ENCODE results near the gene ZNRF2.
"Not testable (repeated sequence)": the region's sequence is repeated elsewhere in the genome, so short reads cannot be mapped to it uniquely, and the experiment has no call there.

The ZNRF2 gene

DNA sequence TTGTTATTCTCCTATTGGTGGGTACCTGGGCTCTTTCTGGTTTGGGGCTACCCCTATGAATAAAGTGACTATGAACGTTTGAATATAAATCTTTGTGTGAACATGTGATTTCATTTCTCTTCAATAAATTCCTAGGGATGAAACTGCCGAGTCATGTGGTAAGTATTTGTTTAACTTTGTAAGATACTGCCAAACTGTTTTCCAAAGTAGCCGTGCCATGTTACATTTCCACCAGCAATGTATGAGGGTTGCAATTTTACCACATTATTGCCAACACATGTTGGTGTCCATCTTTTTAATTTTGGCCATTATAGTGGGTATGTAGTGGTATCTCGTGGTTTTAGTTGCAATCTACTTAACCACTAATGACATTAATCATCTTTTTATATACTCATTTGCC is 94.7 kb downstream of the ZNRF2 start:
- Histone ChIP-seq H2AFZ (ENCODE audit: low read length, unreplicated experiment) (no peak overlapping the region), H3K27ac (ENCODE audit: low read depth, low read length) (no peak overlapping the region), H3K79me2 (ENCODE audit: control insufficient read depth, insufficient read depth, low read length, unreplicated experiment) (no peaks in the 10 kb centered on the region), H3K27me3 (ENCODE audit: insufficient read depth, low read length) (no peaks in the 10 kb centered on the region), H3K4me3 (ENCODE audit: low read depth, low read length) (no peak overlapping the region), H3K36me3 (ENCODE audit: insufficient read depth, low read length) (no peaks in the 10 kb centered on the region), H3K4me1 (ENCODE audit: control insufficient read depth, insufficient read depth, low read length, unreplicated experiment) (peaks cover 2% of the 10 kb centered on the region)

DNA sequence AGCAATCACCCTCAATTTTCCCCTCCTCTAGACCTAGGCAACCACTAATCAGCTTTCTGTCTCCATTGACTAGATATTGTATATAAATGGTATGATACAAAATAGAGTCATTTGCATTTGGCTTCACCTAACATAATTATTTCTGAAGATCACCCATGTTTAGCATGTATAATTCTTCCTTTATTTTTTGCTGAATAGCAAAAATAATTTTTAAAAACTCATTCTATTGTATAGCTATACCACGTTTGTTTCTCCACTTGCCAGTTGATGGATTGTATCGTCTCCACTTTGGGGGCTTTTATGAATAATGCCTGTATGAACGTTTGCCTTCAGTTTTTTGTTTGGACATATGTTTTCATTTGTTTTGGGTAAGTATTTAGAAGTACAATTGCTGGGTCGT is 95.3 kb downstream of the ZNRF2 start:
- H3K36me3 ChIP-seq (ENCODE audit: insufficient read depth, low read length): no peaks in the 10 kb centered on the region
- no peak overlapping the region for H3K4me3 ChIP-seq (ENCODE audit: low read depth, low read length)

DNA sequence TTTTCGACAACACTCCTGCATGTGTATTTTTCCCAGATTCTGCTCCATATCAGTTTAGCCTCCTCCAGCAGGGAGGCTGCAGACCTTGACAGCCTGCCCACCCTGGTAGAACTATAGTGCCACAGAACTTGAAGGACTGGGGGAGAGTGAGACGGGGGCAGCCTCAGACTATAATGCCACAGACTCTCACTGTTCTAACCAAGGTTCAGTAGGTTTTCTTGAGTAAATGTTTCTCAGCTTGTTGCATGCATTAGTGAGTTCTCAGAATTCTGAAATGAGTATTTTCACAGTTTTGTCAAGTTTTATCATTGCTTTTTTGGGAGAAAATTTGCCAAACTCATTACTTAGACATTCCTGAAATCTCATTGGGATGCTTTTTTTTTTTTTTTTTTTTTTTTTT is 95.9 kb downstream of the ZNRF2 start:
- H3K36me3 ChIP-seq (ENCODE audit: insufficient read depth, low read length): no peaks in the 10 kb centered on the region
- no peaks in the 10 kb centered on the region for H3K27me3 ChIP-seq (ENCODE audit: insufficient read depth, low read length)
- H3K79me2 ChIP-seq (ENCODE audit: control insufficient read depth, insufficient read depth, low read length, unreplicated experiment): no peaks in the 10 kb centered on the region
- no peak overlapping the region for H3K27ac ChIP-seq (ENCODE audit: low read depth, low read length)
- H3K4me1 ChIP-seq (ENCODE audit: control insufficient read depth, insufficient read depth, low read length, unreplicated experiment): peaks cover 2% of the 10 kb centered on the region
- no peak overlapping the region for H3K4me3 ChIP-seq (ENCODE audit: low read depth, low read length)
- no peak overlapping the region for H2AFZ ChIP-seq (ENCODE audit: low read length, unreplicated experiment)

More for the DNA sequence above, 95.3 kb downstream of the ZNRF2 start:
- peaks cover 2% of the 10 kb centered on the region for H3K4me1 ChIP-seq (ENCODE audit: control insufficient read depth, insufficient read depth, low read length, unreplicated experiment)
- no peaks in the 10 kb centered on the region for H3K27me3 ChIP-seq (ENCODE audit: insufficient read depth, low read length)
- no peak overlapping the region for H2AFZ ChIP-seq (ENCODE audit: low read length, unreplicated experiment)
- no peak overlapping the region for H3K27ac ChIP-seq (ENCODE audit: low read depth, low read length)
- H3K79me2 ChIP-seq (ENCODE audit: control insufficient read depth, insufficient read depth, low read length, unreplicated experiment): no peaks in the 10 kb centered on the region

DNA sequence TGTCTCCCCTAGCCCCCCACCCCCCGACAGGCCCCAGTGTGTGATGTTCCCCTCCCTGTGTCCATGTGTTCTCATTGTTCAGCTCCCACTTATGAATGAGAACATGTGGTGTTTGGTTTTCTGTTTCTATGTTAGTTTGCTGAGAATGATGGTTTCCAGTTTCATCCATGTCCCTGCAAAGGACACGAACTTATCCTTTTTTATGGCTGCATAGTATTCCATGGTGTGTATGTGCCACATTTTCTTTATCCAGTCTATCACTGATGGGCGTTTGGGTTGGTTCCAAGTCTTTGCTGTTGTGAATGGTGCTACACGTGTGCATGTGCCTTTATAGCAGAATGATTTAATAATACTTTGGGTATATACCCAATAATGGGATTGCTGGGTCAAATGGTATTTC is 96.4 kb downstream of the ZNRF2 start:
- H3K27ac ChIP-seq (ENCODE audit: low read depth, low read length); H3K27me3 ChIP-seq (ENCODE audit: insufficient read depth, low read length); H3K79me2 ChIP-seq (ENCODE audit: control insufficient read depth, insufficient read depth, low read length, unreplicated experiment); H3K4me3 ChIP-seq (ENCODE audit: low read depth, low read length); H2AFZ ChIP-seq (ENCODE audit: low read length, unreplicated experiment); H3K36me3 ChIP-seq (ENCODE audit: insufficient read depth, low read length); H3K4me1 ChIP-seq (ENCODE audit: control insufficient read depth, insufficient read depth, low read length, unreplicated experiment): not testable (repeated sequence)

DNA sequence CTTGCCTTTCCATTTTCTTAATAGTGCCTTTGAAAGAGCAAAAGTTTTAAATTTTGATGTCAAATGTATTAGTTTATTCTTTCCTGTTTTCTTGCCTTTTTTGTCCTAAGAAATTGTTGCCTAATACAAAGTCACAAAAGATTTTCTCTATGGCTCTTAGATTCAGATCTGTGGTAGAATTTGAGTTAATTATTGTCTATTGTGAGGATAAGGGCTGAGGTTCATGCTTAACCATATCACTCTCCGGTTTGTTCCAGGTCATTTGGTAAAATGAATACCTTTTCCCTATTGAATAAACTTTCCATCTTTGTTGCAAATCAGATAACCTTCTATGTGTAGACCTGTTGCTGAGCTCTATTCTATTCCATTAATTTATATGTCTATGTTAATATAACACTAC is 98.2 kb downstream of the ZNRF2 start:
- Histone ChIP-seq H3K4me3 (ENCODE audit: low read depth, low read length) (no peak overlapping the region), H3K27me3 (ENCODE audit: insufficient read depth, low read length) (no peaks in the 10 kb centered on the region), H3K4me1 (ENCODE audit: control insufficient read depth, insufficient read depth, low read length, unreplicated experiment) (peaks cover 2% of the 10 kb centered on the region), H3K79me2 (ENCODE audit: control insufficient read depth, insufficient read depth, low read length, unreplicated experiment) (no peaks in the 10 kb centered on the region), H3K27ac (ENCODE audit: low read depth, low read length) (no peak overlapping the region), H2AFZ (ENCODE audit: low read length, unreplicated experiment) (no peak overlapping the region), H3K36me3 (ENCODE audit: insufficient read depth, low read length) (no peaks in the 10 kb centered on the region)

- no peaks in the 10 kb centered on the region for H3K36me3 ChIP-seq (ENCODE audit: insufficient read depth, low read length)
- H2AFZ ChIP-seq (ENCODE audit: low read length, unreplicated experiment): no peak overlapping the region
- no peak overlapping the region for H3K4me3 ChIP-seq (ENCODE audit: low read depth, low read length)
- no peak overlapping the region for H3K27ac ChIP-seq (ENCODE audit: low read depth, low read length)
- H3K27me3 ChIP-seq (ENCODE audit: insufficient read depth, low read length): no peaks in the 10 kb centered on the region
- H3K4me1 ChIP-seq (ENCODE audit: control insufficient read depth, insufficient read depth, low read length, unreplicated experiment): no peaks in the 10 kb centered on the region
- H3K79me2 ChIP-seq (ENCODE audit: control insufficient read depth, insufficient read depth, low read length, unreplicated experiment): no peaks in the 10 kb centered on the region
Observed at GRCh38 chr7:30389791-30390190, 105.4 kb downstream of the ZNRF2 start.

DNA sequence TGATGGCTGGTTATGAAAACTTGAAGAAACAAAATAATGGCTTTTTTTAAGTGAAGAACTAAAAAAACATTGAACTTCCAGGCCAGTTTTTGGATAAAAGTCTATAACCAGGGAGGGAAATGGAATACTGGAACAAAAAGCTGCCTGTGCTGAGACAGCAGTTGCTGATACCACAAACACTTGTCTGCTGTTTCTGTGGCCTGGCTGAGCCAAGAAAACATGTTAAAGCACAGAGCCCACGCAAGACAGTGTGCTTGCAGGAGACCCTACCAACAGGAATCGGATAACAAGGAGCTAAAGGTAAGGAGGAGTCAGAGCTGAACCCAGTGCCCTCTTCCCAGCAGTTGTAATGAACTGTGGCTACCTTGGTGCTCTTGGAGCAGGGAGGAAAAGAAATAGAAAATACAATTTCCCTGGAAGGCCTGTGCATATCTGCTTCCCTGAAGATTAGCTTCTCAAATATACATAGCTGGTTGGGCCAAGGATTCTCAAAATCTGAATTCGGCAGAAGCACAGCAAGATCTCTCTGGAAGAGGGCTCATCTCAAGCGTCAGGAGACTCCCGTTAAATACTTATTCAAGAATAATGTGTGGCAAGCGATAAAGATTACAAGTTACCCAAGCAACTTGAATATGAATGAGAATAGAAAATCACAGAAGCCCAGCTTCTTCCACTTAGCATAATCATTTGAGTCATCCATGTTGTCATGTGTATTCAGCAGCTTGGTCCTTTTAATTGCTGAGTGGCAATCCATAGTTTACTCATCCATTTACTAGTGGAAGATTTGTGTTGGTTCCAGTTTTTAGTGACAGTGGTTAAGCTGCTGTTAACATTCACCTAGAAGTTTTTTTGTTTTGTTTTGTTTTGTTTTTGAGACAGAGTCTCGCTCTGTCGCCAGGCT is 106.6 kb downstream of the ZNRF2 start:
- Histone ChIP-seq H3K79me2 (ENCODE audit: control insufficient read depth, insufficient read depth, low read length, unreplicated experiment) (no peaks in the 10 kb centered on the region), H3K4me3 (ENCODE audit: low read depth, low read length) (no peak overlapping the region), H3K4me1 (ENCODE audit: control insufficient read depth, insufficient read depth, low read length, unreplicated experiment) (no peaks in the 10 kb centered on the region), H3K27ac (ENCODE audit: low read depth, low read length) (no peak overlapping the region), H3K27me3 (ENCODE audit: insufficient read depth, low read length) (no peaks in the 10 kb centered on the region), H2AFZ (ENCODE audit: low read length, unreplicated experiment) (no peak overlapping the region), H3K36me3 (ENCODE audit: insufficient read depth, low read length) (no peaks in the 10 kb centered on the region)

GRCh38 chr7:30391806-30392205 is 107.4 kb downstream of the ZNRF2 start:
- no peaks in the 10 kb centered on the region for H3K4me1 ChIP-seq (ENCODE audit: control insufficient read depth, insufficient read depth, low read length, unreplicated experiment)
- H3K27ac ChIP-seq (ENCODE audit: low read depth, low read length): no peak overlapping the region
- no peak overlapping the region for H3K4me3 ChIP-seq (ENCODE audit: low read depth, low read length)
- no peaks in the 10 kb centered on the region for H3K36me3 ChIP-seq (ENCODE audit: insufficient read depth, low read length)
- no peak overlapping the region for H2AFZ ChIP-seq (ENCODE audit: low read length, unreplicated experiment)
- no peaks in the 10 kb centered on the region for H3K79me2 ChIP-seq (ENCODE audit: control insufficient read depth, insufficient read depth, low read length, unreplicated experiment)
- no peaks in the 10 kb centered on the region for H3K27me3 ChIP-seq (ENCODE audit: insufficient read depth, low read length)

DNA sequence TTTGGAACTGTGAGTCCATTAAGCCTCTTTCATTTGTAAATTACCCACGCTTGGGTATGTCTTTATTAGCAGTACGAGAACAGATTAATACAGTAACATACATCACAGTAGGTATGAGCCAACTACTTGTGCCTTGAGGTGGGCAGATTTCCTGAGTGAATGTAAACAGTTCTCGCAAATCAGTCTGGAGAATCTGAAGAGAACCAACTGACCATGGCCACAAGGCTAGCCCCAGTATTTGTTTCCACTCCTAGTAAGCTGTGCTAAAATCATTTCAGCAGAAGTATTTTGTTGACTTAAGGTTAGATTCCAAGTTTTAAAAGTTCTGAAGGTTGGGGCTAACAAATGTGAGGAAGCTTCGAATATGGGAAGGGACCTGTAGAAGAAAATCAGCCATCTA is 111.3 kb downstream of the ZNRF2 start:
- Histone ChIP-seq H3K27me3 (ENCODE audit: insufficient read depth, low read length) (no peaks in the 10 kb centered on the region), H2AFZ (ENCODE audit: low read length, unreplicated experiment) (no peak overlapping the region), H3K79me2 (ENCODE audit: control insufficient read depth, insufficient read depth, low read length, unreplicated experiment) (no peaks in the 10 kb centered on the region), H3K36me3 (ENCODE audit: insufficient read depth, low read length) (no peaks in the 10 kb centered on the region), H3K27ac (ENCODE audit: low read depth, low read length) (no peak overlapping the region), H3K4me3 (ENCODE audit: low read depth, low read length) (no peak overlapping the region), H3K4me1 (ENCODE audit: control insufficient read depth, insufficient read depth, low read length, unreplicated experiment) (no peaks in the 10 kb centered on the region)

DNA sequence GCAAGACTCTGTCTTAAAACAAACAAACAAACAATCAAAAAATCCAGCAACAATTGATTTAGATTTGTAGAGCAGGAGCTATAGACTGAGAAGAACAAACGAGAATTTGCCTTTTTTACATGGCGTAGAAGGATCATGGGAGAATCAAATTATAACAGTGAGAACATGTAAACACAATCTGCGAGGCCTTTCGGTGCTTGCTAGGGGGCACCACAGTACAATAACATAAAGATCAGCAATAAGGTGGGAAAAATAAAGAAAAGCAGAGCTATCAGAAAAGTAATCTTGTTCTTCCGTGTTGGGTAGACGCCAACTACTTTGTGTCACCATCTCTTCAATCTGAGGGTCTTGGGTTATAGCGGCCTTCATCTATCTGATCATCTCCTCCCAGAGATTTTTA is 112.0 kb downstream of the ZNRF2 start:
- Histone ChIP-seq H3K27me3 (ENCODE audit: insufficient read depth, low read length) (no peaks in the 10 kb centered on the region), H3K36me3 (ENCODE audit: insufficient read depth, low read length) (no peaks in the 10 kb centered on the region), H2AFZ (ENCODE audit: low read length, unreplicated experiment) (no peak overlapping the region), H3K27ac (ENCODE audit: low read depth, low read length) (no peak overlapping the region), H3K4me3 (ENCODE audit: low read depth, low read length) (no peak overlapping the region), H3K4me1 (ENCODE audit: control insufficient read depth, insufficient read depth, low read length, unreplicated experiment) (no peaks in the 10 kb centered on the region), H3K79me2 (ENCODE audit: control insufficient read depth, insufficient read depth, low read length, unreplicated experiment) (no peaks in the 10 kb centered on the region)

DNA sequence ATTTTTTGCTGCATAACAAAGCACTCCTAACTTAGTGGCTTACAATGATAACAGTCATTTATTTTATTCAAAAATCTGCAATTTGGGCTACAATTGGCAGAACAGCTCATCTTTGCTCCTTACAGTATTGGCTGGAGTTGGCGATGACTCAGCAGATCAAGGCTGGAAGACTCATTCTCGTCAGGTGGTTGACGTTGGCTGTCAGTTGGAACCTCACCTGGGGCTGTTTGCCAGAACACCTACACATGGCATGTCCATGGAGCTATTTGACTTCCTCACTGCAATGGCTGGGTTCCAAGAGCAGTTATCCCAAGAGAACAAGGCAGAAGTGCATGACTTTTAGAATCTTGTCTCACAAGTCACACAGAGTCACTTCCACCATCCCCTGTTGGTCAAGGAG is 119.1 kb downstream of the ZNRF2 start:
- Histone ChIP-seq H3K79me2 (ENCODE audit: control insufficient read depth, insufficient read depth, low read length, unreplicated experiment) (no peaks in the 10 kb centered on the region), H3K27me3 (ENCODE audit: insufficient read depth, low read length) (no peaks in the 10 kb centered on the region), H3K4me1 (ENCODE audit: control insufficient read depth, insufficient read depth, low read length, unreplicated experiment) (no peaks in the 10 kb centered on the region), H3K36me3 (ENCODE audit: insufficient read depth, low read length) (no peaks in the 10 kb centered on the region), H3K27ac (ENCODE audit: low read depth, low read length) (no peak overlapping the region), H3K4me3 (ENCODE audit: low read depth, low read length) (no peak overlapping the region), H2AFZ (ENCODE audit: low read length, unreplicated experiment) (no peak overlapping the region)

All from ACC112 (cell line).